ENCODE data around the gene ACVR2A. TPM values are rescaled to one million over a fixed set of nuclear protein-coding genes. Genes with fewer than 3 reads are reported as not detected.

ACVR2A gene
- 1 to 10 TPM; 2.9 to 3.5 TPM for total RNA-seq

GRCh38 chr2:147844697-147845410, at the start of gene ACVR2A:
ACVR2A (plus strand) TSS chr2:147845029; CDS start chr2:147845153, 124 bp downstream.
- H3K9me3 Mint-ChIP-seq = no peaks in the 10 kb centered on the region
- POLR2A ChIA-PET = interaction anchor here (0.6 kb wide), 1 partner anchor 21 kb away, joined by 3 read pairs; no protein-coding TSS in a partner anchor
- H3K36me3 Mint-ChIP-seq = peaks cover 1% of the 10 kb centered on the region
- no peak for DNase-seq
- intact Hi-C loops (cut with micrococcal nuclease) = loop anchor here (1.0 to 10.0 kb wide), 13 partner anchors 9 to 800 kb away; partner anchors contain the start of genes EPC2 and ORC4
- CTCF ChIA-PET = interaction anchor here (1.8 to 1.9 kb wide), 2 partner anchors 66 to 67 kb away, joined by 6 to 7 read pairs; no protein-coding TSS in a partner anchor
- peaks cover 8% of the 10 kb centered on the region for H3K27me3 Mint-ChIP-seq
- H3K4me1 Mint-ChIP-seq (ENCODE audit: low read depth) = peaks cover 32% of the 10 kb centered on the region
- H3K4me3 Mint-ChIP-seq = peak within 1 kb of the TSS; percentile 89
- H3K27ac Mint-ChIP-seq = peak within 1 kb of the TSS; percentile 81

- Mint-ChIP-seq H3K36me3 (no peaks in the 10 kb centered on the region), H3K9me3 (no peaks in the 10 kb centered on the region), H3K4me3 (no peak overlapping the region), H3K4me1 (ENCODE audit: low read depth) (peaks cover 11% of the 10 kb centered on the region), H3K27me3 (no peaks in the 10 kb centered on the region), H3K27ac (no peak overlapping the region)
- no peak for DNase-seq
- CTCF ChIA-PET = no interaction called here
- intact Hi-C loops (cut with micrococcal nuclease) = no loop called here
- POLR2A ChIA-PET = no interaction called here
Measured at GRCh38 chr2:147800316-147800715, 44.5 kb upstream of the ACVR2A start.

GRCh38 chr2:147806846-147807245, 38.0 kb upstream of the ACVR2A start:
- H3K27me3 Mint-ChIP-seq = no peaks in the 10 kb centered on the region
- intact Hi-C loops (cut with micrococcal nuclease) = no loop called here
- POLR2A ChIA-PET = no interaction called here
- H3K4me3 Mint-ChIP-seq = no peak overlapping the region
- H3K36me3 Mint-ChIP-seq = no peaks in the 10 kb centered on the region
- no peaks in the 10 kb centered on the region for H3K9me3 Mint-ChIP-seq
- DNase-seq = no peak
- H3K27ac Mint-ChIP-seq = no peak overlapping the region
- CTCF ChIA-PET = no interaction called here
- no peaks in the 10 kb centered on the region for H3K4me1 Mint-ChIP-seq (ENCODE audit: low read depth)

- no peaks in the 10 kb centered on the region for H3K9me3 Mint-ChIP-seq
- no peaks in the 10 kb centered on the region for H3K4me1 Mint-ChIP-seq (ENCODE audit: low read depth)
- CTCF ChIA-PET = no interaction called here
- intact Hi-C loops (cut with micrococcal nuclease) = no loop called here
- no peak overlapping the region for H3K4me3 Mint-ChIP-seq
- no peaks in the 10 kb centered on the region for H3K27me3 Mint-ChIP-seq
- POLR2A ChIA-PET = no interaction called here
- H3K36me3 Mint-ChIP-seq = no peaks in the 10 kb centered on the region
- no peak for DNase-seq
- no peak overlapping the region for H3K27ac Mint-ChIP-seq
Measured at GRCh38 chr2:147808520-147808919, 36.3 kb upstream of the ACVR2A start.

- Mint-ChIP-seq H3K27me3 (no peaks in the 10 kb centered on the region), H3K4me3 (no peak overlapping the region), H3K9me3 (no peaks in the 10 kb centered on the region), H3K36me3 (no peaks in the 10 kb centered on the region), H3K27ac (no peak overlapping the region), H3K4me1 (ENCODE audit: low read depth) (no peaks in the 10 kb centered on the region)
- ChIA-PET POLR2A (no interaction called here), CTCF (no interaction called here)
- no peak for DNase-seq
- intact Hi-C loops (cut with micrococcal nuclease) = no loop called here
Measured at GRCh38 chr2:147810883-147811765, 33.7 kb upstream of the ACVR2A start.

GRCh38 chr2:147818741-147819140, 26.1 kb upstream of the ACVR2A start:
- POLR2A ChIA-PET = no interaction called here
- intact Hi-C loops (cut with micrococcal nuclease) = no loop called here
- no peak overlapping the region for H3K27ac Mint-ChIP-seq
- H3K36me3 Mint-ChIP-seq = peaks cover 6% of the 10 kb centered on the region
- no peaks in the 10 kb centered on the region for H3K4me1 Mint-ChIP-seq (ENCODE audit: low read depth)
- H3K27me3 Mint-ChIP-seq = no peaks in the 10 kb centered on the region
- H3K4me3 Mint-ChIP-seq = no peak overlapping the region
- no peak for DNase-seq
- peaks cover 8% of the 10 kb centered on the region for H3K9me3 Mint-ChIP-seq
- CTCF ChIA-PET = no interaction called here

GRCh38 chr2:147824620-147825019, 20.2 kb upstream of the ACVR2A start:
- Mint-ChIP-seq H3K27ac (no peak overlapping the region), H3K4me1 (ENCODE audit: low read depth) (no peaks in the 10 kb centered on the region), H3K36me3 (peaks cover 6% of the 10 kb centered on the region), H3K9me3 (peaks cover 8% of the 10 kb centered on the region), H3K27me3 (no peaks in the 10 kb centered on the region), H3K4me3 (no peak overlapping the region)
- ChIA-PET CTCF (no interaction called here), POLR2A (no interaction called here)
- intact Hi-C loops (cut with micrococcal nuclease) = no loop called here
- DNase-seq = no peak

- H3K27me3 Mint-ChIP-seq = no peaks in the 10 kb centered on the region
- intact Hi-C loops (cut with micrococcal nuclease) = no loop called here
- peaks cover 6% of the 10 kb centered on the region for H3K36me3 Mint-ChIP-seq
- peaks cover 8% of the 10 kb centered on the region for H3K9me3 Mint-ChIP-seq
- no peaks in the 10 kb centered on the region for H3K4me1 Mint-ChIP-seq (ENCODE audit: low read depth)
- ChIA-PET POLR2A (no interaction called here), CTCF (no interaction called here)
- DNase-seq = no peak
- no peak overlapping the region for H3K4me3 Mint-ChIP-seq
- no peak overlapping the region for H3K27ac Mint-ChIP-seq
Measured at GRCh38 chr2:147826278-147827087, 18.3 kb upstream of the ACVR2A start.

- no peak for DNase-seq
- peaks cover 8% of the 10 kb centered on the region for H3K9me3 Mint-ChIP-seq
- intact Hi-C loops (cut with micrococcal nuclease) = no loop called here
- no peaks in the 10 kb centered on the region for H3K4me1 Mint-ChIP-seq (ENCODE audit: low read depth)
- no peak overlapping the region for H3K4me3 Mint-ChIP-seq
- peaks cover 6% of the 10 kb centered on the region for H3K36me3 Mint-ChIP-seq
- no peaks in the 10 kb centered on the region for H3K27me3 Mint-ChIP-seq
- ChIA-PET CTCF (no interaction called here), POLR2A (no interaction called here)
- no peak overlapping the region for H3K27ac Mint-ChIP-seq
Measured at GRCh38 chr2:147827088-147827375, 17.8 kb upstream of the ACVR2A start.

- Mint-ChIP-seq H3K27me3 (no peaks in the 10 kb centered on the region), H3K4me3 (no peak overlapping the region), H3K27ac (no peak overlapping the region), H3K9me3 (no peaks in the 10 kb centered on the region), H3K36me3 (no peaks in the 10 kb centered on the region), H3K4me1 (ENCODE audit: low read depth) (no peaks in the 10 kb centered on the region)
- intact Hi-C loops (cut with micrococcal nuclease) = no loop called here
- POLR2A ChIA-PET = no interaction called here
- CTCF ChIA-PET = no interaction called here
- DNase-seq = no peak
Measured at GRCh38 chr2:147829106-147829505, 15.7 kb upstream of the ACVR2A start.

- ChIA-PET POLR2A (no interaction called here), CTCF (no interaction called here)
- intact Hi-C loops (cut with micrococcal nuclease) = no loop called here
- no peaks in the 10 kb centered on the region for H3K4me1 Mint-ChIP-seq (ENCODE audit: low read depth)
- H3K27ac Mint-ChIP-seq = no peak overlapping the region
- DNase-seq = no peak
- H3K4me3 Mint-ChIP-seq = no peak overlapping the region
- H3K36me3 Mint-ChIP-seq = no peaks in the 10 kb centered on the region
- H3K9me3 Mint-ChIP-seq = no peaks in the 10 kb centered on the region
- H3K27me3 Mint-ChIP-seq = peaks cover 2% of the 10 kb centered on the region
Measured at GRCh38 chr2:147836099-147836498, 8.7 kb upstream of the ACVR2A start.

GRCh38 chr2:147843391-147843863, 1.4 kb upstream of the ACVR2A start:
- ChIA-PET CTCF (interaction anchor here (0.9 to 1.9 kb wide), 4 partner anchors 16 to 209 kb away, joined by 3 to 7 read pairs (median 4); no protein-coding TSS in a partner anchor), POLR2A (no interaction called here)
- Mint-ChIP-seq H3K27me3 (peaks cover 8% of the 10 kb centered on the region), H3K27ac (no peak overlapping the region), H3K4me3 (peak overlapping the region; percentile 89), H3K4me1 (ENCODE audit: low read depth) (peaks cover 25% of the 10 kb centered on the region), H3K9me3 (no peaks in the 10 kb centered on the region), H3K36me3 (peaks cover 1% of the 10 kb centered on the region)
- intact Hi-C loops (cut with micrococcal nuclease) = loop anchor here (10.0 kb wide), 2 partner anchors 659 to 681 kb away; no protein-coding TSS in a partner anchor
- DNase-seq = no peak

Measured in activated CD4-positive, alpha-beta memory T cell treated with anti-CD3 and anti-CD28 coated beads for 36 hours (primary cell).